HG02759 (cell line): ENCODE measurements around the gene GAS2L2.
A peak's percentile ranks its signal among the peaks of the same experiment; 100 is the strongest.
"Not testable (repeated sequence)": the region's sequence is repeated elsewhere in the genome, so short reads cannot be mapped to it uniquely, and the experiment has no call there.

Experiments
- ATAC-seq: cut with Tn5 transposase; IDR thresholded peaks from one replicate; pipeline ENCODE4 v1.9.1; 2021; ENCODE audit warnings: mild to moderate bottlenecking, moderate library complexity; ENCODE audit not compliant: unreplicated experiment

The GAS2L2 gene

GRCh38 chr17:35773679-35774425 is 20.8 kb upstream of the GAS2L2 start:
- no peak for ATAC-seq

- ATAC-seq: no peak
These were observed 20.1 kb upstream of the GAS2L2 start for GRCh38 chr17:35773129-35773528.

- no peak for ATAC-seq
These were observed 17.0 kb upstream of the GAS2L2 start for GRCh38 chr17:35769895-35770486.

- ATAC-seq: no peak
These were observed 15.8 kb upstream of the GAS2L2 start for GRCh38 chr17:35768797-35769196.

GRCh38 chr17:35766903-35767510 is 14.0 kb upstream of the GAS2L2 start:
- ATAC-seq: no peak

GRCh38 chr17:35766489-35766877 is 13.4 kb upstream of the GAS2L2 start:
- no peak for ATAC-seq

- no peak for ATAC-seq
These were observed 12.9 kb upstream of the GAS2L2 start for GRCh38 chr17:35765756-35766488.

- no peak for ATAC-seq
These were observed 12.2 kb upstream of the GAS2L2 start for GRCh38 chr17:35765086-35765710.

- ATAC-seq: peak; percentile 96
These were observed 11.3 kb upstream of the GAS2L2 start for GRCh38 chr17:35764123-35764991.

- no peak for ATAC-seq
These were observed 10.7 kb upstream of the GAS2L2 start for GRCh38 chr17:35763767-35764122.

- ATAC-seq: no peak
These were observed 8.6 kb upstream of the GAS2L2 start for GRCh38 chr17:35761601-35762000.

GRCh38 chr17:35760587-35760986 is 7.5 kb upstream of the GAS2L2 start, which contains the start of gene C17orf50:
Gene C17orf50 (plus strand): TSS chr17:35760887. CDS start chr17:35760942, 55 bp downstream.
- no peak for ATAC-seq

GRCh38 chr17:35757243-35757642 is 4.2 kb upstream of the GAS2L2 start:
- no peak for ATAC-seq

- ATAC-seq: no peak
These were observed 568 bp downstream of the GAS2L2 start for GRCh38 chr17:35752471-35752870.

- ATAC-seq: not testable (repeated sequence)
These were observed 1.5 kb downstream of the GAS2L2 start for GRCh38 chr17:35751541-35751940.

- no peak for ATAC-seq
These were observed 2.3 kb downstream of the GAS2L2 start for GRCh38 chr17:35750526-35751395.

- ATAC-seq: no peak
These were observed 3.3 kb downstream of the GAS2L2 start for GRCh38 chr17:35749560-35750412.

GRCh38 chr17:35748979-35749378 is 4.1 kb downstream of the GAS2L2 start:
- no peak for ATAC-seq
